Adrenal gland (tissue), 5 donors: Measurements from ENCODE around the gene CMYA5.

Experiments
- CTCF ChIP-seq, 6 experiments: fragments of 450-650 bp in 4 of 6; fragments of 200-600 bp in 2 of 6; sonication (generic) in 1 of 6; IDR thresholded peaks; 1 replicate in 5 of 6; 2 replicates in 1 of 6; pipeline versions ENCODE4 v1.5.1 to v1.8.0; 2016 to 2021; ENCODE audit warnings: antibody characterized with exemption in 6 of 6, mild to moderate bottlenecking in 2 of 6, moderate library complexity in 1 of 6
- POLR2A ChIP-seq, 2 donors: fragments of 450-650 bp; IDR thresholded peaks; one replicate each; pipeline ENCODE4 v1.6.1; 2017; ENCODE audit warnings: antibody characterized with exemption in 2 of 2, mild to moderate bottlenecking in 2 of 2, moderate library complexity in 1 of 2
- donor health status: DM: no; HTN: no; CAD: no.

- TF ChIP-seq POLR2A (IDR thresholded peaks at IDR 0.05) (no peak), CTCF (IDR thresholded peaks at IDR 0.05) (no peak)
These were observed 42.1 kb downstream of the CMYA5 start for GRCh38 chr5:79731775-79732174.
